Hepatocyte (in vitro differentiated cells): ENCODE results near the gene SDK1. TPM values are rescaled to one million over a fixed set of nuclear protein-coding genes. Genes with fewer than 3 reads are reported as not detected.

Experiments
- DNase-seq: peaks from one replicate; pipeline ENCODE4 v3.0.0-alpha.2; 2016; ENCODE audit warnings: low spot score
- H2AFZ ChIP-seq: fragments of 200-600 bp; sonication (generic); 2 replicates; pipeline ENCODE4 v1.6.0; 2016; ENCODE audit warnings: antibody characterized with exemption, mild to moderate bottlenecking
- H3K27ac ChIP-seq: fragments of 200-600 bp; sonication (generic); 2 replicates; pipeline ENCODE4 v1.5.1; 2016; ENCODE audit warnings: mild to moderate bottlenecking
- H3K27me3 ChIP-seq: fragments of 200-600 bp; sonication (generic); 2 replicates; pipeline ENCODE4 v1.6.1; 2016
- H3K36me3 ChIP-seq: fragments of 200-600 bp; sonication (generic); replicated peaks from 2 replicates; pipeline ENCODE4 v1.5.1; 2016; ENCODE audit warnings: low read depth; ENCODE audit not compliant: insufficient read depth
- H3K4me1 ChIP-seq: fragments of 200-600 bp; sonication (generic); 2 replicates; pipeline ENCODE4 v1.5.1; 2016; ENCODE audit warnings: mild to moderate bottlenecking, moderate library complexity; ENCODE audit not compliant: insufficient read depth
- H3K4me2 ChIP-seq: fragments of 200-600 bp; sonication (generic); 2 replicates; pipeline ENCODE4 v1.6.0; 2016
- H3K4me3 ChIP-seq: fragments of 200-600 bp; sonication (generic); 2 replicates; pipeline ENCODE4 v1.5.1; 2016; ENCODE audit warnings: mild to moderate bottlenecking
- H3K79me2 ChIP-seq: fragments of 200-600 bp; sonication (generic); 2 replicates; pipeline ENCODE4 v1.6.0; 2017; ENCODE audit warnings: mild to moderate bottlenecking
- H3K9me2 ChIP-seq: fragments of 200-600 bp; sonication (generic); replicated peaks from 2 replicates; pipeline ENCODE4 v1.6.0; 2017; ENCODE audit warnings: mild to moderate bottlenecking; ENCODE audit not compliant: insufficient read depth
- H3K9me3 ChIP-seq: fragments of 200-600 bp; sonication (generic); 2 replicates; pipeline ENCODE4 v1.5.1; 2016; ENCODE audit warnings: low read depth, mild to moderate bottlenecking
- H4K20me1 ChIP-seq: fragments of 200-600 bp; sonication (generic); 2 replicates; pipeline ENCODE4 v1.6.0; 2016; ENCODE audit warnings: mild to moderate bottlenecking; ENCODE audit not compliant: insufficient read depth, poor library complexity, severe bottlenecking
- EZH2 ChIP-seq: fragments of 200-600 bp; sonication (generic); IDR thresholded peaks from 2 replicates; pipeline ENCODE4 v1.6.1; 2016; ENCODE audit warnings: antibody characterized with exemption, mild to moderate bottlenecking, borderline replicate concordance
- EZH2phosphoT487 ChIP-seq: fragments of 200-600 bp; sonication (generic); IDR thresholded peaks from one replicate; pipeline ENCODE4 v1.6.1; 2018; ENCODE audit warnings: antibody characterized with exemption, mild to moderate bottlenecking, low read depth, moderate library complexity; ENCODE audit not compliant: unreplicated experiment, severe bottlenecking
- WGBS: methylation state at CpG from one replicate; pipeline ENCODE4 v1.1.6; 2016; ENCODE audit warnings: low lambda C conversion rate; ENCODE audit errors: missing lambda C conversion rate; 5-methylcytosine and 5-hydroxymethylcytosine counted together
- polyA plus RNA-seq: library from polyadenylated mRNA; unstranded; fragments of >200 nt; fragmentation: Nextera tagmentation; extraction: Ambion mirVana; gene quantifications from 2 replicates; pipeline ENCODE4 v1.2.1, GENCODE V29; 2016
- total RNA-seq: library from RNA; depleted of rRNA; stranded (reverse); fragments of >200 nt; gene quantifications from 2 replicates; pipeline ENCODE4 v1.2.3, GENCODE V29; 2014
- TF ChIP-seq, protein P1 (sequence below): fragments of 200-600 bp; sonication (generic); IDR thresholded peaks from 2 replicates; pipeline ENCODE4 v1.5.1; 2016; ENCODE audit warnings: antibody characterized with exemption, mild to moderate bottlenecking; ENCODE audit not compliant: poor library complexity

The SDK1 gene
- total and polyA plus RNA-seq, 2 experiments from 2014 or later, result 4.3 to 10.0 TPM

DNA sequence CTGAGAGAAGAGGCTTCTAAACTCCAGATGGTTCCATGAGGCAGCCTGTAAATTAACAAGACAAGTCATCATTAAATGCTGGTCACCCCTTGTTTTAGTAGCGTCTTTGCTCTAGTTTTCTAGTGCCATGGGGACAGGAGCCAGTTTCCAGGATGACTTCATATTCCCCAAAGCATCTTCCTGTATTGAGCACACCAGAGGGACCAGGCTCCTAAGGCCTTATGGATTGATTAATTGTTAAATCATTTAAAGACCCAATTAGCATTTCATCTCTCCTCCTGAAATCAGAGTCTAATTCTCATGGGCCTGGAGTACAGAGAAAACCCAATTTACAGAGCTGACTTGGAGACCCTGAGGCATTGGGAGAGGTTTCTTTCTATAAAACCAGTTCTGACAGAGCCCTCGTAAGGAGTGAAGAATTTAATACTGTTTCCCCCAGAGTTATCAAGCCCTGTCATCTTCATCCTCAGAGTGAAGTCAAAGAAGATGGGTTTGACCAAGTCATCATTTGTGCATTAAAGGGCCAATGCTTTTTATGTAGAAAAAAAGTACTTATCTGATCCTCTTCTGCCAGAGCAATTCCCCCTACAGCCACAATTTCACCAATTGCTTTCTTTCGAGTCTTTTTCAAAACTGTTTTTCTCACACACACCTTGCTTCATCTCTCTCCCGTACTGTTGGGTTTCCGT, 678.7 kb downstream of the SDK1 start:
- no peak overlapping the region for H3K4me3 ChIP-seq
- WGBS, result 76% methylated on average over 5 of the region's 5 CpGs
- no peaks in the 10 kb centered on the region for H3K79me2 ChIP-seq
- no peaks in the 10 kb centered on the region for H4K20me1 ChIP-seq
- H3K27me3 ChIP-seq, result no peaks in the 10 kb centered on the region
- H3K4me1 ChIP-seq, result no peaks in the 10 kb centered on the region
- TF ChIP-seq EZH2 (no peak), EZH2phosphoT487 (no peak)
- TF ChIP-seq, protein P1, sequence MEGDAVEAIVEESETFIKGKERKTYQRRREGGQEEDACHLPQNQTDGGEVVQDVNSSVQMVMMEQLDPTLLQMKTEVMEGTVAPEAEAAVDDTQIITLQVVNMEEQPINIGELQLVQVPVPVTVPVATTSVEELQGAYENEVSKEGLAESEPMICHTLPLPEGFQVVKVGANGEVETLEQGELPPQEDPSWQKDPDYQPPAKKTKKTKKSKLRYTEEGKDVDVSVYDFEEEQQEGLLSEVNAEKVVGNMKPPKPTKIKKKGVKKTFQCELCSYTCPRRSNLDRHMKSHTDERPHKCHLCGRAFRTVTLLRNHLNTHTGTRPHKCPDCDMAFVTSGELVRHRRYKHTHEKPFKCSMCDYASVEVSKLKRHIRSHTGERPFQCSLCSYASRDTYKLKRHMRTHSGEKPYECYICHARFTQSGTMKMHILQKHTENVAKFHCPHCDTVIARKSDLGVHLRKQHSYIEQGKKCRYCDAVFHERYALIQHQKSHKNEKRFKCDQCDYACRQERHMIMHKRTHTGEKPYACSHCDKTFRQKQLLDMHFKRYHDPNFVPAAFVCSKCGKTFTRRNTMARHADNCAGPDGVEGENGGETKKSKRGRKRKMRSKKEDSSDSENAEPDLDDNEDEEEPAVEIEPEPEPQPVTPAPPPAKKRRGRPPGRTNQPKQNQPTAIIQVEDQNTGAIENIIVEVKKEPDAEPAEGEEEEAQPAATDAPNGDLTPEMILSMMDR, result no peak
- no peaks in the 10 kb centered on the region for H3K9me2 ChIP-seq
- DNase-seq, result no peak
- no peak overlapping the region for H2AFZ ChIP-seq
- no peaks in the 10 kb centered on the region for H3K36me3 ChIP-seq
- H3K27ac ChIP-seq, result no peak overlapping the region
- H3K9me3 ChIP-seq, result no peaks in the 10 kb centered on the region
- no peak overlapping the region for H3K4me2 ChIP-seq

GRCh38 chr7:3980300-3980643, 679.2 kb downstream of the SDK1 start:
- H4K20me1 ChIP-seq, result no peaks in the 10 kb centered on the region
- H3K36me3 ChIP-seq, result no peaks in the 10 kb centered on the region
- no peak for TF ChIP-seq EZH2
- H3K4me1 ChIP-seq, result no peaks in the 10 kb centered on the region
- H3K27ac ChIP-seq, result no peak overlapping the region
- no peaks in the 10 kb centered on the region for H3K79me2 ChIP-seq
- no peaks in the 10 kb centered on the region for H3K27me3 ChIP-seq
- H3K9me3 ChIP-seq, result no peaks in the 10 kb centered on the region
- DNase-seq, result no peak
- WGBS, result 36% methylated on average over 4 of the region's 4 CpGs
- H3K4me3 ChIP-seq, result no peak overlapping the region
- H3K4me2 ChIP-seq, result no peak overlapping the region
- no peaks in the 10 kb centered on the region for H3K9me2 ChIP-seq
- no peak overlapping the region for H2AFZ ChIP-seq

GRCh38 chr7:3981281-3981680, 680.2 kb downstream of the SDK1 start:
- no peaks in the 10 kb centered on the region for H3K79me2 ChIP-seq
- no peak overlapping the region for H3K4me2 ChIP-seq
- no peaks in the 10 kb centered on the region for H3K9me3 ChIP-seq
- no peaks in the 10 kb centered on the region for H3K9me2 ChIP-seq
- no peak overlapping the region for H3K4me3 ChIP-seq
- H3K27me3 ChIP-seq, result no peaks in the 10 kb centered on the region
- TF ChIP-seq EZH2, result no peak
- H3K36me3 ChIP-seq, result no peaks in the 10 kb centered on the region
- 61% methylated on average over 3 of the region's 3 CpGs for WGBS
- H2AFZ ChIP-seq, result no peak overlapping the region
- H3K27ac ChIP-seq, result no peak overlapping the region
- no peak for DNase-seq
- no peaks in the 10 kb centered on the region for H4K20me1 ChIP-seq
- no peaks in the 10 kb centered on the region for H3K4me1 ChIP-seq

GRCh38 chr7:3984456-3984855, 683.4 kb downstream of the SDK1 start:
- Histone ChIP-seq H3K4me2 (no peak overlapping the region), H3K79me2 (no peaks in the 10 kb centered on the region), H4K20me1 (no peaks in the 10 kb centered on the region), H3K4me3 (no peak overlapping the region), H3K9me2 (no peaks in the 10 kb centered on the region), H2AFZ (no peak overlapping the region), H3K27me3 (no peaks in the 10 kb centered on the region), H3K36me3 (no peaks in the 10 kb centered on the region), H3K27ac (no peak overlapping the region), H3K4me1 (no peaks in the 10 kb centered on the region), H3K9me3 (no peaks in the 10 kb centered on the region)
- DNase-seq, result no peak
- TF ChIP-seq EZH2, result no peak
- TF ChIP-seq, protein P1, result no peak
- TF ChIP-seq EZH2phosphoT487, result no peak
- 92% methylated on average over 5 of the region's 5 CpGs for WGBS
